ENCODE results near the gene KAZN.

- TF ChIP-seq POLR2AphosphoS5 (IDR thresholded peaks at IDR 0.05) (no peak), CTCF (IDR thresholded peaks at IDR 0.05) (no peak), POLR2A (IDR thresholded peaks at IDR 0.05) (no peak)
Observed at GRCh38 chr1:14780271-14780670, 181.8 kb downstream of the KAZN start.
